Retina (tissue), 1 donor: ENCODE data around the gene PDE12.
A peak's percentile ranks its signal among the peaks of the same experiment; 100 is the strongest.
"Not testable (repeated sequence)": the region's sequence is repeated elsewhere in the genome, so short reads cannot be mapped to it uniquely, and the experiment has no call there.

Experiments used
- DNase-seq: peaks from one replicate; pipeline ENCODE4 v3.0.0-alpha.2; 2016

PDE12 gene

DNA sequence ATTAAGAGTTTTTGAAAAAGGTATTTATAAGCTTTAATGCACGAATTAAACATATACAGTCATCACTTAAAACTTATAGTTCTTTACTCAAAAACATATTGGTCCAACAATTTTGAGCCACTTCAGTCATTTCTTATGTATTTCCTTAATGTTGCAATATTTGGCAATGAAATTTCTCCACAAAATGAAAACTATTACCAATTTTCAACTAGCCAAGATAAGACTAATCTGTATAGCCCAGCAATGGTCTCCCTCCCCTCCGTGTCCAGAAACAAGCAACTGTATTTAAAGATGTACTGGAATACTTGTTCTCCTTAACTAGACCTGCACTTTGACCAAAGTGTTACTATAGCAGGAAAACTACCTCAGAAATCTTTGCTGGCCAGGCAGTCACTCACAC, 31.8 kb downstream of the PDE12 start:
- DNase-seq = no peak

GRCh38 chr3:57592306-57592705, 36.2 kb downstream of the PDE12 start:
- DNase-seq = no peak

- no peak for DNase-seq
These were observed 38.1 kb downstream of the PDE12 start for GRCh38 chr3:57594144-57594543.

DNA sequence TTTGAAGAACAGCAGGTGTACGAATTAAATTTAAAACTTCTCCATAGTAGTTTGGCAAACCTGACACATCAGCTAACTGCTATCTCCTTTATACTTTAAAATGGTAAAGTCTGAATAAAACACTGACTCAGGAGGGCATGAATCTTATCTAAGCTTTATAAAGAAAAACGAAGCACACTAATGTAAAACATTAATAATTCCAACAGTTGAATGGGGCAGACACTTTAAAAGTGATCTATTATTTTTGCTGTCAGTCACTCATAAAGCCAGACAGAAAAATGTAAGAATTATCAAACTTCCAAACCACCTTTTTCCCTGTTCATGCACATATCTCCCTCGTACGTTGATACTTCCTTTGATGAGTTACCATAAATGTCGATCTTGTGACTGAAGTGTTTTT, 38.5 kb downstream of the PDE12 start:
- no peak for DNase-seq

DNA sequence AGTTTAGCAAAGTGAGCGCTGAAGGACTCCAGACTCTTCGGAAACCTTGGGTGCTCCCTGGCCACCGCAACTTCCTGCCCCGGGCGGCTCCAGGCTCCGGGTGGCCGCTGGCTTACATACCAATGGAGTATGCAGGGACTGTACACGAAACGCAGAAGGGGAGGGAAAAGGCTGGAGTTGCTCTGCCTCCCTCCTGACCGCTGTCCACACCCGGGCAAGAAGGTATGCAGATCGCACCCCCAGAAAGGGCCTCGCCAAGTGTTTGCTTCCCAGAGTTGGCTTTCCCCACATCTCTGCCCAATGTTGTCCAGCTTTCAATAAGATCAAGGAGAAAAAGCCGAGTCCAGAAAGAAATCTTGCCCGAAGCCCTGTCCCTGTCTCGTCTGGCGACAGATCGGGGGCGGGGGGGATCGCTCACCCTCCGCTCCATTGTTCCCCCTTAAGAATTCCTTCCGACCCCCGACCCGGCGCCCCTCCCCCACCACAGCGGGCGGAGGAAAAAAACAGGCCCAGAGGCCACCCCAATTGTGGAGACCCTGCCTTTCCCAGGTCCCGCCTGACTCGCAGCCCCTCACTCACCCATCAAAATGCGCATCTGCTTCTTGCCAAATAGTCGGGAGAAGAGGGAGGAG, 40.5 kb downstream of the PDE12 start:
- no peak for DNase-seq

DNA sequence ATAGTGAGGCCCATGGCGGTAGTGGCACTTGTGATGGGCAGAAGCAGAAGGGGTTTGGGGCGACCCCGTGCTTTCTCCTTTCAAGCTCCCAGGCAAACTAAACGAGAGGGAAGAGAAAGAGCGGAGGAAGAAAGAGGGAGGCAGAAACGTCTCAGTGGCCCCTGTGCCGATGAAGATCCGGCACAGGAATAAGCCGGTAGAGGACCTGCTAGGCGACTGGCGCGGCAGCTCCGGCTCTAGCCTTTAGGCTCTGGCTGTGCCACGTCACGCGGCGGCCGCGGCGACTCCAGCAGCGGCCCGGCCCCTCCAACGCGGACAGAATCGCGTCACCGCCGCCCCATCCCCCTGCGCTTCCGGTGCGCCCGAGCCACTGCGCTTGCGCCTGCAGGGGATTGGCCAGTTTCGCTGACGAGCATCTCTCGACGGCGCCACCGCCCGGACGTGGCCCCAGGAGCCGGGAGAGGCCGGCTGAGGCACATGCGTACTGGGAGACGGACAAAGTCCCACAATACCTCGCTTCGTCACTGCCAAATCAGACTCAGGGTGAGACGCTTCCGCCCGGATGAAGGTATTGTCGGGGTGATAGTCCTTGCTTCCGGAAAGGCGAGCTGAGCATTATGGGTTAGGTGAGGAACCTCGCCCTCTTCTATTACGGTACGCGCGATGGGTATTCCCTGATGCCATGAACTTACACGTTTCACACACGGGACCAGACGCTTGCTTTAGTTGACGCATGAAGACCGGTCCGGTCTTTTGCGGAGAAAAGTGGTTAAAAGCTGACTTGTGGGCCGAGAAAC, 41.3 kb downstream of the PDE12 start, which contains the start of gene ARF4:
Gene ARF4, minus strand, starts transcription at position 218 of the 797 bp plus-strand sequence. Its CDS starts 204 bp downstream, at position 14.
- DNase-seq = peak; percentile 99

DNA sequence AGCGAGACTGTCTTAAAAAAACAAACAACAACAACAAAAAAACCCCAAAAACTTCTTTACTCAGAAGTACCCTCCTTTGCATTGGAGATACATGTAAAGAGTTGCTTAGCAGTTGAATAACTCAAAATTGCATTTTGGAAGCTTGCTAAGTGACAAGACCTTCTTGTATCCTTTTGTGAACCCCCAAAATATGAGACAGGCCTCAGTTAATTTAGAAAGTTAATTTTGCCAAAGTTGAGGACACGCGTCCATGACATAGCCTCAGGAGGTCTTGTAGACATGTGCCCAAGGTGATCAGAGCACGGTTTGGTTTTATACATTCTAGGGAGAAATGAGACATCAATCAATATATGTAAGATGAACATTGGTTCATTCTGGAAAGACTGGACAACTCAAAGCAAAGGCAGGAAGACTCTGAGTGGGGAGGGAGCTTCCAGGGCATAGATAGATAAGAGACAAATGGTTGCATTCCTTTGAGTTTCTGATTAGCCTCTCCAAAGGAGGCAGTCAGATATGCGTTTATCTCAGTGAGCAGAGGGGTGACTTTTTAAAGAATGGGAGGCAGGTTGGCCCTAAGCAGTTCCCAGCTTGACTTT, 42.8 kb downstream of the PDE12 start:
- no peak for DNase-seq

DNA sequence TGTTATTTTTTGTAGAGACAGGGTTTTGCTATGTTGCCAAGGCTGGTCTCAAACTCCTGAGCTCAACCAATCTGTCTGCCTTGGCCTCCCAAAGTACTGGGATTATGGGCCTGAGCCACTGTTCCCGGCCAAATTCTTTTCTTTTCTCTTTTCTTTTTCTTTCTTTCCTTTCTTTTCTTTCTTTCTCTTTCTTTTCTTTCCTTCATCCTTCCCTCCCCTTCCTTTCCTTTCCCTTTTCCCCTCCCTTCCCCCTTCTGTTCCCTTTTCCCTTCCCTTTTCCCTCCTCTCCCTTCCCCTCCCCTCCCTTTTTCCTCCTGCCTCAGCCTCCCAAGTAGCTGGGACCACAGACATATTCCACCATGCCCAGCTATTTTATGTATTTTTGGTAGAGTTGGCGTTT, 44.1 kb downstream of the PDE12 start:
- DNase-seq = no peak

DNA sequence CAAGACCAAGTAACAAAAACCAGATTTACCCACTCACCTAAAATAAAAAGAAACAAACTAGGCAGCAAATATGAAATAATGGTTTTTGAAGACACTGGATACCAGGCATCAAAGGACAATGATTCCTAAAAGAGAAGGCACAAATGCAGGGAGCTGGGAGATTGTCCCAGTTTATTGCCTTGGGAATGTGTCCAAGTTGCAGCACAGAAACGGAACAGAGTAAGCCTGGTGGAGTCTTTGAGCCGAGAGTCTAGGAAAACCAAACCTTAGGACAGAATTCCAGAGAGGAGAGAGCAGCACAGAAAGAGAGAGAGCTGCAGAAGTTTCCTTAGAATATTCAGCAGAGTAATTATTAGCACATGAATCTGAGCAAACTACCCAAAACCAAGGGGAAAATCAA, 48.9 kb downstream of the PDE12 start:
- no peak for DNase-seq

DNA sequence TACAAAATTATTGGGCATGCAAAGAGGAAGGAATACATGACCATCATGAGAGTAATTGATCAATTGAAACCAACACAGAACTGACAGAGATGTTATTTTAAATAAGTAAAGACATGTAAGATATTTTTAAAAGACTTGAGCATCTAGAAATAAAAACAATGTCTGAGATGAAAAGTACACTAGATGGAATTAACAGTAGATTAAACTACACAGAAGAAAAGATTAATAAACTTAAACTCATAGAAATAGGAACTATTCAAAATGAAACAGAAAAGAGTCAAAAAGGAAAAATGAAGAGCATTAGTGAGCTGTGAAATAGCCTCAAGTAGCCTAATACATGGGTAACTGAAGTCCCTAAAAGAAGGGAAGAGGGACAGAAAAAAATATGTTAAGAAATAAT, 49.6 kb downstream of the PDE12 start:
- DNase-seq = no peak

DNA sequence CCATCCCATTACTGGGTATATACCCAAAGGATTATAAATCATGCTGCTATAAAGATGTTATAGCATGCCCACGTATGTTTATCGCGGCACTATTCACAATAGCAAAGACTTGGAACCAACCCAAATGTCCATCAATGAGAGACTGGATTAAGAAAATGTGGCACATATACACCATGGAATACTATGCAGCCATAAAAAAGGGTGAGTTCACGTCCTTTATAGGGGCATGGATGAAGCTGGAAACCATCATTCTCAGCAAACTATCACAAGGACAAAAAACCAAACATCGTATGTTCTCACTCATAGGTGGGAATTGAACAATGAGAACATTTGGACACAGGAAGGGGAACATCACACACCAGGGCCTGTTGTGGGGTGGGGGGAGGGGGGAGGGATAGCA, 55.8 kb downstream of the PDE12 start:
- DNase-seq = not testable (repeated sequence)

- DNase-seq = no peak
These were observed 60.2 kb downstream of the PDE12 start for GRCh38 chr3:57616233-57616632.
